GM12878 (cell line): ENCODE measurements around the gene CCDC6. TPM values are rescaled to one million over a fixed set of nuclear protein-coding genes. Genes with fewer than 3 reads are reported as not detected.

Experiments used
- ATAC-seq: fragments of 200-7000 bp; cut with Tn5 transposase; 3 replicates; pipeline ENCODE4 v1.9.1; 2020; ENCODE audit warnings: mild to moderate bottlenecking, moderate library complexity
- BruUV-seq: library from RNA; stranded (reverse); fragments of 400-500 nt; replicated peaks from 2 replicates; lab custom pipeline; 2021; lab: Mats Ljungman, UMichigan
- CTCF ChIA-PET: fragments of 300-600 bp; sonication (Branson Sonifier 250); formaldehyde crosslinking; extraction: SDS; loops from one replicate; lab custom pipeline; 2021; ENCODE audit warnings: inconsistent platforms; lab: Yijun Ruan, JAX
- POLR2A ChIA-PET: fragments of 350-600 bp; formaldehyde crosslinking; extraction: SDS; loops from one replicate; lab custom pipeline; 2021; ENCODE audit warnings: inconsistent platforms; lab: Charles Lee
- RAD21 ChIA-PET: fragments of 300-600 bp; sonication (Branson Sonifier 250); formaldehyde crosslinking; loops from one replicate; lab custom pipeline; 2023; ENCODE audit warnings: antibody characterized with exemption; ENCODE audit not compliant: unreplicated experiment; lab: Charles Lee
- SMC1A ChIA-PET: fragments of 300-600 bp; sonication (Branson Sonifier 250); formaldehyde crosslinking; loops from one replicate; lab custom pipeline; 2023; ENCODE audit not compliant: unreplicated experiment, uncharacterized antibody; lab: Charles Lee
- DNase-seq: peaks from one replicate; pipeline ENCODE4 v3.0.0-alpha.2; 2011; ENCODE audit warnings: low read depth, low spot score
- FAIRE-seq: peaks from 3 replicates; lab custom pipeline; 2011; peaks lifted over from hg19 to GRCh38; lab: Jason Lieb, UNC
- H2AFZ ChIP-seq: 2 replicates; pipeline ENCODE4 v1.6.0; 2011; ENCODE audit warnings: low read depth, low read length, control low read depth; ENCODE audit not compliant: control insufficient read depth
- H3K27ac ChIP-seq: 2 replicates; pipeline ENCODE4 v1.5.1; 2011; ENCODE audit warnings: control low read depth; ENCODE audit not compliant: control insufficient read depth, insufficient read depth
- H3K27me3 ChIP-seq, 2 experiments: replicated peaks in 1 of 2; 2 replicates each; pipeline versions ENCODE4 v1.6.0 to v1.6.1; 2011; ENCODE audit warnings: low read length in 1 of 2; ENCODE audit not compliant: control insufficient read depth in 2 of 2, insufficient read depth in 2 of 2
- H3K36me3 ChIP-seq, 2 experiments: 2 replicates each; pipeline ENCODE4 v1.5.1; 2011; ENCODE audit warnings: low read length in 1 of 2; ENCODE audit not compliant: control insufficient read depth in 2 of 2, insufficient read depth in 2 of 2
- H3K4me1 ChIP-seq: 2 replicates; pipeline ENCODE4 v1.6.1; 2011; ENCODE audit warnings: mild to moderate bottlenecking, low read length, moderate library complexity, mixed read lengths; ENCODE audit not compliant: control insufficient read depth, insufficient read depth
- H3K4me2 ChIP-seq: 2 replicates; pipeline ENCODE4 v1.6.0; 2011; ENCODE audit warnings: control low read depth; ENCODE audit not compliant: control insufficient read depth, insufficient read depth
- H3K4me3 ChIP-seq: fragments of 200-600 bp; sonication (generic); 2 replicates; pipeline ENCODE4 v1.5.1; 2016
- H3K79me2 ChIP-seq: 2 replicates; pipeline ENCODE4 v1.6.0; 2011; ENCODE audit warnings: low read length; ENCODE audit not compliant: control insufficient read depth, insufficient read depth
- H3K9ac ChIP-seq: 2 replicates; pipeline ENCODE4 v1.8.0; 2011; ENCODE audit warnings: low read length, control low read depth, mixed read lengths; ENCODE audit not compliant: control insufficient read depth, insufficient read depth
- H3K9me3 ChIP-seq: replicated peaks from 3 replicates; pipeline ENCODE4 v1.5.1; 2011; ENCODE audit warnings: mild to moderate bottlenecking, low read length; ENCODE audit not compliant: control insufficient read depth, insufficient read depth
- H4K20me1 ChIP-seq: 2 replicates; pipeline ENCODE4 v1.6.0; 2011; ENCODE audit not compliant: control insufficient read depth, insufficient read depth
- WGBS: methylation state at CpG from one replicate; pipeline ENCODE4 v1.1.6; 2016; ENCODE audit warnings: low lambda C conversion rate; ENCODE audit not compliant: insufficient replicate concordance, insufficient coverage; ENCODE audit errors: missing lambda C conversion rate; 5-methylcytosine and 5-hydroxymethylcytosine counted together
- in situ Hi-C: fragments of 300-500 bp; cut with MboI; formaldehyde crosslinking; loops from 9 replicates; pipeline ENCODE4 v1.14.3; 2018; ENCODE audit warnings: mixed read lengths
- intact Hi-C: fragments of 100-400 bp; cut with micrococcal nuclease; formaldehyde crosslinking; loops from one replicate; pipeline ENCODE4 v1.14.2; 2022; ENCODE audit not compliant: unreplicated experiment
- polyA plus RNA-seq, 11 experiments: library from polyadenylated mRNA; depleted of rRNA in 4 of 11; unstranded in 6 of 11; stranded (reverse) in 5 of 11; fragments of >200 nt; fragmentation: Nextera tagmentation in 4 of 11; fragmentation: Illumina TruSeq in 1 of 11; extraction: Ambion mirVana in 4 of 11; extraction: Trizol in 1 of 11; gene quantifications; 1 replicate in 1 of 11; 2 replicates in 10 of 11; pipeline versions ENCODE4 v1.2.1 to v1.2.3, GENCODE V29; 2011 to 2016; ENCODE audit warnings: inconsistent platforms in 2 of 11, missing spikeins in 2 of 11, low read depth in 1 of 11
- total RNA-seq, 4 experiments: library from RNA; depleted of rRNA in 3 of 4; stranded (reverse); fragments of >200 nt in 3 of 4; fragmentation: Illumina TruSeq in 1 of 4; extraction: Trizol in 1 of 4; gene quantifications; 2 replicates each; pipeline versions ENCODE4 v1.2.1 to v1.2.3, GENCODE V29; 2013 to 2021
- TF ChIP-seq, protein P1 (sequence below): fragments of 450-650 bp; IDR thresholded peaks from 2 replicates; pipeline ENCODE4 v1.6.1; 2016; ENCODE audit warnings: mild to moderate bottlenecking
- TF ChIP-seq, protein P2 (sequence below): fragments of 450-650 bp; formaldehyde crosslinking; IDR thresholded peaks from 2 replicates; pipeline ENCODE4 v1.4.0; 2022; ENCODE audit warnings: mild to moderate bottlenecking, moderate library complexity

CCDC6 gene
- total and polyA plus RNA-seq, 10 of the 15 experiments (the other 5 are each of a cell fraction or from before 2014, with no cell fraction given): 11.8 to 46.2 (median 26.7) TPM

DNA sequence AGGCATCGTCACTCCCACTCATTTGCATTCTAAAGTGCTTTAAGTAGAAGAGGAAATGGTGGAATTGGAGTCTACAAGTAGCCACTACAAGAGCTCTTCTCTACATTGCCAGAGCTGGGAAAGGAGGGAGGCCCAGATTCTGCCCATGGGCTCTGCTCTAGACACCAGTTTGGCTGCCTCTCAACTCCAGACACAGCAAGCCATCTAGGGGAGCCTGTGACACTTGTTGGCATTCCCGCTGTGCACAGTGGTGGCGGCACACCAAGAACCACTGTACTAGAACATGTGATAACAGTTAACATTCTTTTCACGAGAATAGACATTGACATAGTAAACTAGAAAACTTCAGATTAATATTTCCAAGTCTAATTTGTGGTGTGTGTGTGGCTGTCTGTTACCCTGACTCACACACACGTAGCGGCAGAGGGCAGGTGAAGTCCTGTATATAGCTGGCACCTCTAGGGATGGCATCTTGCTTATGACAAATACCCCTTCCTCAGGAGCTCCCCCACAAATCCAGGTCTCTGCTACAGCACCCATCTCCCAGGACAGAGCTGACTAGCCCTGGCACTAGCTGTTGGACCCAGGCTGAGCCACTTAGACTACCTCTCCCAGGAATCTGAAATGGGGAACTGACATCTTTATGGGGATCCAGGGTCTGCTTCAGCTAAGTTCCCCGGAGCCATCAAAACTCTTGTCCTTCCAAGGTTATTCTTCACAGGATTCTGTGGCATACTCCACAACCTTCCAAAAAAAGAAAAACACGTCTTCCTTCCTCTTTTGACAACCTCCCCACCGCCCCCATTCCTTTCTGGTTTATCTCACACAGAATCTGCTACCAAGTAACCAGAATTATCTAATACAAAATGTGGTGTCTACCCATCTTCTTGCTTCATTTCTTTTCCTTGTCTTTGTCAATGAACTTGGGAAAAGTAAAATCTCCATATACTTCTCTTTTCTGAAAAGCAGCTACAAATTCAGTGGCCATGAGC, 98.4 kb downstream of the CCDC6 start:
- Histone ChIP-seq H3K79me2 (no peaks in the 10 kb centered on the region), H3K4me1 (no peaks in the 10 kb centered on the region), H3K27me3 (no peaks in the 10 kb centered on the region), H3K9ac (no peak overlapping the region), H2AFZ (no peak overlapping the region), H3K9me3 (no peaks in the 10 kb centered on the region), H4K20me1 (no peaks in the 10 kb centered on the region), H3K27ac (no peak overlapping the region), H3K4me3 (no peak overlapping the region), H3K36me3 (peaks cover 32 to 33% of the 10 kb centered on the region in 2 experiments), H3K4me2 (no peak overlapping the region)
- BruUV-seq: no TSS peak
- RAD21 ChIA-PET: interaction anchor here (1.4 kb wide), 1 partner anchor 179 kb away, joined by 4 read pairs; no protein-coding TSS in a partner anchor
- intact Hi-C loops (loop anchor here (10.0 kb wide), 1 partner anchor 1023 kb away; no protein-coding TSS in a partner anchor), in situ Hi-C loops (loop anchor here (5.0 kb wide), 1 partner anchor 181 kb away; no protein-coding TSS in a partner anchor)
- 78% methylated on average over 9 of the region's 9 CpGs for WGBS
- CTCF ChIA-PET: interaction anchor here (0.7 to 2.4 kb wide), 13 partner anchors 8 to 185 kb away, joined by 3 to 6 read pairs (median 4); partner anchors contain the start of gene CCDC6
- POLR2A ChIA-PET: interaction anchor here (0.9 kb wide), 1 partner anchor 98 kb away, joined by 3 read pairs; the partner anchor contains the start of gene CCDC6
- SMC1A ChIA-PET: interaction anchor here (0.8 to 1.1 kb wide), 4 partner anchors 8 to 223 kb away, joined by 3 read pairs; no protein-coding TSS in a partner anchor
- FAIRE-seq (no peak), ATAC-seq (no peak), DNase-seq (no peak)
- TF ChIP-seq, protein P1, sequence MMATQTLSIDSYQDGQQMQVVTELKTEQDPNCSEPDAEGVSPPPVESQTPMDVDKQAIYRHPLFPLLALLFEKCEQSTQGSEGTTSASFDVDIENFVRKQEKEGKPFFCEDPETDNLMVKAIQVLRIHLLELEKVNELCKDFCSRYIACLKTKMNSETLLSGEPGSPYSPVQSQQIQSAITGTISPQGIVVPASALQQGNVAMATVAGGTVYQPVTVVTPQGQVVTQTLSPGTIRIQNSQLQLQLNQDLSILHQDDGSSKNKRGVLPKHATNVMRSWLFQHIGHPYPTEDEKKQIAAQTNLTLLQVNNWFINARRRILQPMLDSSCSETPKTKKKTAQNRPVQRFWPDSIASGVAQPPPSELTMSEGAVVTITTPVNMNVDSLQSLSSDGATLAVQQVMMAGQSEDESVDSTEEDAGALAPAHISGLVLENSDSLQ: no peak
- TF ChIP-seq, protein P2, sequence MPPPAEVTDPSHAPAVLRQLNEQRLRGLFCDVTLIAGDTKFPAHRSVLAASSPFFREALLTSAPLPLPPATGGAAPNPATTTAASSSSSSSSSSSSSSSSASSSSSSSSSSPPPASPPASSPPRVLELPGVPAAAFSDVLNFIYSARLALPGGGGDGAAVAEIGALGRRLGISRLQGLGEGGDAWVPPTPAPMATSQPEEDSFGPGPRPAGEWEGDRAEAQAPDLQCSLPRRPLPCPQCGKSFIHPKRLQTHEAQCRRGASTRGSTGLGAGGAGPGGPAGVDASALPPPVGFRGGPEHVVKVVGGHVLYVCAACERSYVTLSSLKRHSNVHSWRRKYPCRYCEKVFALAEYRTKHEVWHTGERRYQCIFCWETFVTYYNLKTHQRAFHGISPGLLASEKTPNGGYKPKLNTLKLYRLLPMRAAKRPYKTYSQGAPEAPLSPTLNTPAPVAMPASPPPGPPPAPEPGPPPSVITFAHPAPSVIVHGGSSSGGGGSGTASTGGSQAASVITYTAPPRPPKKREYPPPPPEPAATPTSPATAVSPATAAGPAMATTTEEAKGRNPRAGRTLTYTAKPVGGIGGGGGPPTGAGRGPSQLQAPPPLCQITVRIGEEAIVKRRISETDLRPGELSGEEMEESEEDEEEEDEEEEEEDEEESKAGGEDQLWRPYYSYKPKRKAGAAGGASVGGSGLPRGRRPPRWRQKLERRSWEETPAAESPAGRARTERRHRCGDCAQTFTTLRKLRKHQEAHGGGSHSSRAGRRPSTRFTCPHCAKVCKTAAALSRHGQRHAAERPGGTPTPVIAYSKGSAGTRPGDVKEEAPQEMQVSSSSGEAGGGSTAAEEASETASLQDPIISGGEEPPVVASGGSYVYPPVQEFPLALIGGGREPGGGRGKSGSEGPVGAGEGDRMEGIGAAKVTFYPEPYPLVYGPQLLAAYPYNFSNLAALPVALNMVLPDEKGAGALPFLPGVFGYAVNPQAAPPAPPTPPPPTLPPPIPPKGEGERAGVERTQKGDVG (CRISPR knock-in tag): no peak
